ENCODE data around the gene TEDC2.

The TEDC2 gene

GRCh38 chr16:2466667-2467527, 7.0 kb downstream of the TEDC2 start:
- FAIRE-seq = no peak

GRCh38 chr16:2467528-2468232, 7.8 kb downstream of the TEDC2 start:
- FAIRE-seq = no peak

GRCh38 chr16:2468233-2468724, 8.4 kb downstream of the TEDC2 start:
- no peak for FAIRE-seq

GRCh38 chr16:2468725-2469398, 9.0 kb downstream of the TEDC2 start:
- no peak for FAIRE-seq

GRCh38 chr16:2469399-2470233, 9.7 kb downstream of the TEDC2 start:
- FAIRE-seq = no peak

GRCh38 chr16:2470234-2470601, 10.3 kb downstream of the TEDC2 start:
- no peak for FAIRE-seq

- peak; percentile 23 for FAIRE-seq
Measured at GRCh38 chr16:2470603-2471015, 10.7 kb downstream of the TEDC2 start.

GRCh38 chr16:2471016-2471652, 11.2 kb downstream of the TEDC2 start, which contains the start of gene NTN3:
TSS of gene NTN3 (plus strand) at chr16:2471297. CDS start at chr16:2471702, 405 bp downstream.
- FAIRE-seq = no peak

- no peak for FAIRE-seq
Measured at GRCh38 chr16:2471653-2472487, 12.0 kb downstream of the TEDC2 start.

- no peak for FAIRE-seq
Measured at GRCh38 chr16:2472488-2472864, 12.6 kb downstream of the TEDC2 start.

GRCh38 chr16:2472885-2473445, 13.1 kb downstream of the TEDC2 start:
- no peak for FAIRE-seq

- no peak for FAIRE-seq
Measured at GRCh38 chr16:2473446-2473926, 13.6 kb downstream of the TEDC2 start.

- no peak for FAIRE-seq
Measured at GRCh38 chr16:2473999-2474876, 14.3 kb downstream of the TEDC2 start.

GRCh38 chr16:2474877-2475412, 15.0 kb downstream of the TEDC2 start, which contains the start of gene TBC1D24:
TSS of gene TBC1D24 (plus strand) at chr16:2475127. CDS start at chr16:2496149, 21,022 bp downstream.
- no peak for FAIRE-seq

- FAIRE-seq = no peak
Measured at GRCh38 chr16:2475413-2476344, 15.8 kb downstream of the TEDC2 start.

GRCh38 chr16:2476345-2476720, 16.4 kb downstream of the TEDC2 start:
- FAIRE-seq = no peak

GRCh38 chr16:2476741-2477140, 16.8 kb downstream of the TEDC2 start:
- no peak for FAIRE-seq

GRCh38 chr16:2477327-2477726, 17.4 kb downstream of the TEDC2 start:
- FAIRE-seq = no peak

All from G401.6 (cell line).